Endothelial cell (in vitro differentiated cells): Measurements from ENCODE around the gene ZNF423. TPM values are rescaled to one million over a fixed set of nuclear protein-coding genes. Genes with fewer than 3 reads are reported as not detected.

Experiments
- DNase-seq: peaks from one replicate; pipeline ENCODE4 v3.0.0; 2021; ENCODE audit warnings: low spot score
- H3K27ac Mint-ChIP-seq: one replicate; pipeline ENCODE4 v1.8.0; 2021; ENCODE audit warnings: mixed read lengths, inconsistent platforms; ENCODE audit not compliant: unreplicated experiment
- H3K27me3 Mint-ChIP-seq: one replicate; pipeline ENCODE4 v1.8.0; 2021; ENCODE audit warnings: mild to moderate bottlenecking, moderate library complexity, mixed read lengths, inconsistent platforms; ENCODE audit not compliant: unreplicated experiment
- H3K36me3 Mint-ChIP-seq: one replicate; pipeline ENCODE4 v1.8.0; 2021; ENCODE audit warnings: mild to moderate bottlenecking, low read depth, mixed read lengths, inconsistent platforms; ENCODE audit not compliant: unreplicated experiment
- H3K4me1 Mint-ChIP-seq: one replicate; pipeline ENCODE4 v1.8.0; 2021; ENCODE audit warnings: mild to moderate bottlenecking, mixed read lengths, inconsistent platforms; ENCODE audit not compliant: unreplicated experiment
- H3K4me3 Mint-ChIP-seq: one replicate; pipeline ENCODE4 v1.8.0; 2021; ENCODE audit warnings: mild to moderate bottlenecking, mixed read lengths, inconsistent platforms; ENCODE audit not compliant: unreplicated experiment
- H3K9me3 Mint-ChIP-seq: one replicate; pipeline ENCODE4 v1.8.0; 2021; ENCODE audit warnings: mixed read lengths, inconsistent platforms; ENCODE audit not compliant: unreplicated experiment
- CTCF ChIP-seq: fragments of 200-600 bp; sonication (generic); IDR thresholded peaks from one replicate; pipeline ENCODE4 v1.5.0; 2021; ENCODE audit warnings: antibody characterized with exemption; ENCODE audit not compliant: unreplicated experiment
- total RNA-seq: library from RNA; stranded (reverse); fragmentation: NEBNext Ultra II Directional; extraction: Animal tissue kit (Norgen Biotek cat#: 25700); gene quantifications from one replicate; pipeline ENCODE4 v1.2.1, GENCODE V29; 2021; ENCODE audit not compliant: unreplicated experiment

ZNF423 gene
- total RNA-seq, 1 donor from 2014 or later, result 44.8 TPM

DNA sequence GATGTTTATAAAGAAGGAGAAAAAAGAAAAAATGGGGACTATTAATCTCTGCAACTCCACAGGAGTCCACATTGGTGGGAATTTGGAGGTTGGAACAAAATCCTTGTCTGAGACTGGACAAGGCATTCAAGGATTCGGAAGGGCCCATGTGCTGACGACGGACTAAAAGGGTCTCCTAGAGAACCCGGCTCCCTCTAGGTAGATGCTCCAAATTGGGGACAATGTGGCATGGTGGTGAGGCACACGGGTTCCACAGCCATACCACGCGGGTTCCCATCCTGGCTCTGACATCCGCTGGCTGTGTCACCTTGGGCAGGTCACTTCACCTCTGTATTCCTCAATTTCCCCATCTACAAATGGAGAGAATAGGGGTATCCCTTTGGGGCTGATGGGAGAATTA is 254.9 kb downstream of the ZNF423 start:
- no peak for TF ChIP-seq CTCF
- peaks cover 7% of the 10 kb centered on the region for H3K27me3 Mint-ChIP-seq
- no peaks in the 10 kb centered on the region for H3K9me3 Mint-ChIP-seq
- peaks cover 33% of the 10 kb centered on the region for H3K4me1 Mint-ChIP-seq
- no peak for DNase-seq
- no peaks in the 10 kb centered on the region for H3K36me3 Mint-ChIP-seq
- no peak overlapping the region for H3K4me3 Mint-ChIP-seq
- no peak overlapping the region for H3K27ac Mint-ChIP-seq

- Mint-ChIP-seq H3K27ac (no peak overlapping the region), H3K9me3 (no peaks in the 10 kb centered on the region), H3K4me3 (no peak overlapping the region), H3K4me1 (peaks cover 35% of the 10 kb centered on the region), H3K36me3 (no peaks in the 10 kb centered on the region), H3K27me3 (peaks cover 7% of the 10 kb centered on the region)
- DNase-seq, result no peak
- TF ChIP-seq CTCF, result no peak
Observed at GRCh38 chr16:49600536-49600935, 255.4 kb downstream of the ZNF423 start.

GRCh38 chr16:49599704-49600103 is 256.2 kb downstream of the ZNF423 start:
- Mint-ChIP-seq H3K27me3 (peaks cover 7% of the 10 kb centered on the region), H3K4me3 (no peak overlapping the region), H3K4me1 (peaks cover 44% of the 10 kb centered on the region), H3K36me3 (no peaks in the 10 kb centered on the region), H3K27ac (no peak overlapping the region), H3K9me3 (no peaks in the 10 kb centered on the region)
- TF ChIP-seq CTCF, result no peak
- DNase-seq, result no peak

DNA sequence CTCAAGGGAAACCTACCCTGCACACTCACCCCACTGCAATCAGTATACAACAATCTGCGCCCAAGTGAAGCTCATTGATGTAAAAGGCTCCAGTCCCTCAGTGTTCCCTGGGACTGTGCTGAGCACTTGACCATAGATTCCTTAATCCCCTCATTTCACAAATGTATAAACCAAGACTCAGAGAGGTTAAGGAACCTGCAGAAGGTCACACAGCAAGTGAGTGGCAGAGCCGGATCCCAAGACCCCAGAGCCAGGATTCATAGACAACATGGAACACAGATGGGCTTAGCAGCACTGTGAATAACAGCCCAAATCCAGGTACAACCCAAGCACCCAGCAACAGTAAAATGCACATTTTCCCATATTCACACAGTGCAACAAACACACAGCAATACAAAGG is 256.6 kb downstream of the ZNF423 start:
- Mint-ChIP-seq H3K4me3 (no peak overlapping the region), H3K9me3 (no peaks in the 10 kb centered on the region), H3K27ac (no peak overlapping the region), H3K4me1 (peaks cover 48% of the 10 kb centered on the region), H3K27me3 (peaks cover 7% of the 10 kb centered on the region), H3K36me3 (no peaks in the 10 kb centered on the region)
- no peak for DNase-seq
- no peak for TF ChIP-seq CTCF

- Mint-ChIP-seq H3K9me3 (no peaks in the 10 kb centered on the region), H3K27me3 (peaks cover 7% of the 10 kb centered on the region), H3K4me1 (peaks cover 51% of the 10 kb centered on the region), H3K36me3 (no peaks in the 10 kb centered on the region), H3K27ac (no peak overlapping the region), H3K4me3 (no peak overlapping the region)
- no peak for TF ChIP-seq CTCF
- DNase-seq, result no peak
Observed at GRCh38 chr16:49598383-49599170, 257.3 kb downstream of the ZNF423 start.
